Endothelial cell of umbilical vein (primary cell): ENCODE results near the gene WNT11. TPM values are rescaled to one million over a fixed set of nuclear protein-coding genes. Genes with fewer than 3 reads are reported as not detected.

Experiments used
- BruUV-seq: library from RNA; stranded (reverse); fragments of 400-500 nt; replicated peaks from 2 replicates; lab custom pipeline; 2021; lab: Mats Ljungman, UMichigan
- CTCF ChIA-PET: fragments of 300-600, 350-600 bp; sonication (Branson Sonifier 250); formaldehyde crosslinking; loops from one replicate; lab custom pipeline; 2021; ENCODE audit warnings: antibody characterized with exemption, inconsistent platforms; lab: Charles Lee
- POLR2A ChIA-PET: fragments of 300-600, 350-600 bp; sonication (Branson Sonifier 250); formaldehyde crosslinking; loops from one replicate; lab custom pipeline; 2021; ENCODE audit warnings: antibody characterized with exemption, inconsistent platforms; lab: Charles Lee
- DNase-seq: peaks from one replicate; pipeline ENCODE4 v3.0.0-alpha.2; 2011; ENCODE audit warnings: low read depth, low spot score
- FAIRE-seq: peaks from 2 replicates; lab custom pipeline; 2011; peaks lifted over from hg19 to GRCh38; lab: Jason Lieb, UNC
- H2AFZ ChIP-seq: 2 replicates; pipeline ENCODE4 v1.6.0; 2012; ENCODE audit warnings: low read depth, low read length, control low read depth, inconsistent platforms
- H3K27ac ChIP-seq: 2 replicates; pipeline ENCODE4 v1.5.1; 2011; ENCODE audit warnings: low read depth, mild to moderate bottlenecking, control low read depth, low read length, moderate library complexity; ENCODE audit not compliant: insufficient read depth
- H3K27me3 ChIP-seq, 2 experiments: 2 replicates each; pipeline versions ENCODE4 v1.6.0 to v1.6.1; 2011; ENCODE audit warnings: low read length in 2 of 2, mixed read lengths in 1 of 2; ENCODE audit not compliant: control insufficient read depth in 2 of 2, insufficient read depth in 2 of 2
- H3K36me3 ChIP-seq, 2 experiments: 2 replicates in 1 of 2; 3 replicates in 1 of 2; pipeline ENCODE4 v1.5.1; 2011; ENCODE audit warnings: low read length in 2 of 2, mild to moderate bottlenecking in 1 of 2, moderate library complexity in 1 of 2; ENCODE audit not compliant: control insufficient read depth in 2 of 2, insufficient read depth in 2 of 2; ENCODE audit errors: extremely low read depth in 1 of 2
- H3K4me1 ChIP-seq: 3 replicates; pipeline ENCODE4 v1.5.1; 2011; ENCODE audit warnings: mild to moderate bottlenecking, low read length; ENCODE audit not compliant: control insufficient read depth, insufficient read depth; ENCODE audit errors: extremely low read depth
- H3K4me2 ChIP-seq: 2 replicates; pipeline ENCODE4 v1.6.1; 2011; ENCODE audit warnings: low read length, control low read depth, mixed read lengths; ENCODE audit not compliant: insufficient read depth
- H3K4me3 ChIP-seq, 3 experiments: fragments of 200-600 bp in 1 of 3; sonication (generic), shearing (Covaris generic) in 1 of 3; replicated peaks in 1 of 3; 2 replicates each; pipeline ENCODE4 v1.5.1; 2011 to 2016; ENCODE audit warnings: control low read depth in 3 of 3, low read length in 3 of 3, mild to moderate bottlenecking in 2 of 3, inconsistent platforms in 1 of 3, low read depth in 1 of 3, moderate library complexity in 1 of 3; ENCODE audit not compliant: insufficient read depth in 1 of 3
- H3K79me2 ChIP-seq: 2 replicates; pipeline ENCODE4 v1.6.0; 2012; ENCODE audit warnings: low read length, inconsistent platforms; ENCODE audit not compliant: control insufficient read depth, insufficient read depth
- H3K9ac ChIP-seq: replicated peaks from 2 replicates; pipeline ENCODE3; 2011; ENCODE audit warnings: low read length, control low read depth; ENCODE audit not compliant: insufficient read depth; ENCODE audit errors: extremely low read depth
- H3K9me1 ChIP-seq: replicated peaks from 3 replicates; pipeline ENCODE4 v1.6.0; 2011; ENCODE audit warnings: mild to moderate bottlenecking, low read length; ENCODE audit not compliant: control insufficient read depth, insufficient read depth; ENCODE audit errors: extremely low read depth
- H3K9me3 ChIP-seq: replicated peaks from 2 replicates; pipeline ENCODE4 v1.5.1; 2012; ENCODE audit warnings: low read length, inconsistent platforms; ENCODE audit not compliant: control insufficient read depth, insufficient read depth
- H4K20me1 ChIP-seq: replicated peaks from 2 replicates; pipeline ENCODE3; 2011; ENCODE audit warnings: mild to moderate bottlenecking, low read length; ENCODE audit not compliant: control insufficient read depth, insufficient read depth; ENCODE audit errors: extremely low read depth
- EZH2 ChIP-seq: IDR thresholded peaks from 2 replicates; pipeline ENCODE4 v1.6.1; 2012; ENCODE audit warnings: borderline replicate concordance, low read depth, mild to moderate bottlenecking, moderate library complexity, low read length, inconsistent platforms; ENCODE audit not compliant: severe bottlenecking
- FOS ChIP-seq: IDR thresholded peaks from 2 replicates; pipeline ENCODE4 v1.6.1; 2011; ENCODE audit warnings: mild to moderate bottlenecking, low read length, moderate library complexity, borderline replicate concordance; ENCODE audit not compliant: insufficient read depth
- GATA2 ChIP-seq: IDR thresholded peaks from 2 replicates; pipeline ENCODE4 v1.7.0; 2011; ENCODE audit warnings: low read depth, mild to moderate bottlenecking, moderate library complexity, mixed read lengths, low read length; ENCODE audit not compliant: insufficient read length, insufficient read depth
- JUN ChIP-seq: IDR thresholded peaks from 2 replicates; pipeline ENCODE4 v1.6.1; 2011; ENCODE audit warnings: borderline replicate concordance, low read depth; ENCODE audit not compliant: insufficient read length, insufficient read depth
- MYC ChIP-seq: IDR thresholded peaks from one replicate; pipeline ENCODE4 v1.6.1; 2011; ENCODE audit warnings: mild to moderate bottlenecking, low read depth, low read length
- POLR2A ChIP-seq: IDR thresholded peaks from 2 replicates; pipeline ENCODE4 v1.6.1; 2012; ENCODE audit warnings: low read depth, mild to moderate bottlenecking, control low read depth, low read length
- POLR2AphosphoS5 ChIP-seq: IDR thresholded peaks from 2 replicates; pipeline ENCODE4 v1.6.1; 2012; ENCODE audit warnings: low read depth, mild to moderate bottlenecking, control low read depth, low read length, moderate library complexity; ENCODE audit not compliant: insufficient read depth
- dilution Hi-C: fragments of 300-500 bp; cut with MboI; formaldehyde crosslinking; loops from one replicate; pipeline ENCODE4 v1.15.0; 2019; ENCODE audit warnings: low sequenced_read_pairs; ENCODE audit not compliant: extremely low pct_ligation_motif_present
- intact Hi-C: fragments of 100-400 bp; cut with micrococcal nuclease; formaldehyde crosslinking; loops from one replicate; pipeline ENCODE4 v1.10.0; 2022
- polyA plus RNA-seq, 4 experiments: library from polyadenylated mRNA; depleted of rRNA in 3 of 4; stranded (reverse) in 3 of 4; unstranded in 1 of 4; fragments of >200 nt; gene quantifications; 2 replicates each; pipeline versions ENCODE4 v1.2.1 to v1.2.3, GENCODE V29; 2011 to 2012; ENCODE audit warnings: missing spikeins in 1 of 4
- total RNA-seq: library from RNA; stranded (reverse); gene quantifications from 2 replicates; pipeline ENCODE4 v1.2.3, GENCODE V29; 2021
- TF ChIP-seq, protein P1 (sequence below), 2 donors: IDR thresholded peaks; 1 replicate in 1 of 2; 2 replicates in 1 of 2; pipeline ENCODE4 v1.5.1; 2011; ENCODE audit warnings: low read length in 2 of 2, mild to moderate bottlenecking in 2 of 2, moderate library complexity in 2 of 2, control low read depth in 1 of 2, inconsistent platforms in 1 of 2, low read depth in 1 of 2; ENCODE audit not compliant: insufficient read depth in 1 of 2; ENCODE audit errors: extremely low read depth in 1 of 2
- TF ChIP-seq, protein P2 (sequence below): IDR thresholded peaks from 2 replicates; pipeline ENCODE4 v1.6.1; 2011; ENCODE audit not compliant: insufficient read depth, insufficient read length

The WNT11 gene
- total and polyA plus RNA-seq, 2 donors (not counting 3 experiments of a cell fraction or from before 2014, with no cell fraction given): not detected

DNA sequence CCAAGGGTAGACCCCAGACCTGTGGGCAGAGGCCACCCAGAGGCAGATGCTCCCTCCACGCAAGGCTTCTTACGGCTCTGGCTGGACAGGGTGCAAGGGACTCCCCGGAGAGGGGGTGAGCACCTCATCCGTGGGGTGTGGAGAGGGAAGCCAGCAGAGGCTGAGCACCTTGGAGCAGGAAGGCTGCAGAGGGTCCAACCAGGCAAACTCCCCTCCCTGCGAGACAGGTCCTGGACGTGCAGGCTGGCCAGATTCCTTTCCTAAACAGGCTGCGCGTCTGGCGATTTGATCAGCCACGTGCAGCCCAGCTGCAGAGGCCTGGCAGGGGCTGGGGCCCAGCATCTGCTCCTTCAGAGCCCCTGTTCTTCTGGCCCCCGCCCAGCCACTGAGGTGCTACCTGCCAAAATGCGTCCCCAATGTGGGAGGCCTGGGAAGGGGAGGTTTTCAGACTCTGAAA, 49.3 kb downstream of the WNT11 start:
- no peak overlapping the region for H3K9ac ChIP-seq
- DNase-seq: no peak
- dilution Hi-C loops: no loop called here
- H4K20me1 ChIP-seq: no peaks in the 10 kb centered on the region
- no peaks in the 10 kb centered on the region for H3K9me1 ChIP-seq
- no peaks in the 10 kb centered on the region for H3K79me2 ChIP-seq
- POLR2A ChIA-PET: no interaction called here
- no peak for TF ChIP-seq POLR2AphosphoS5
- TF ChIP-seq POLR2A: no peak
- no peak for TF ChIP-seq FOS
- no peak for TF ChIP-seq GATA2
- TF ChIP-seq, protein P1, sequence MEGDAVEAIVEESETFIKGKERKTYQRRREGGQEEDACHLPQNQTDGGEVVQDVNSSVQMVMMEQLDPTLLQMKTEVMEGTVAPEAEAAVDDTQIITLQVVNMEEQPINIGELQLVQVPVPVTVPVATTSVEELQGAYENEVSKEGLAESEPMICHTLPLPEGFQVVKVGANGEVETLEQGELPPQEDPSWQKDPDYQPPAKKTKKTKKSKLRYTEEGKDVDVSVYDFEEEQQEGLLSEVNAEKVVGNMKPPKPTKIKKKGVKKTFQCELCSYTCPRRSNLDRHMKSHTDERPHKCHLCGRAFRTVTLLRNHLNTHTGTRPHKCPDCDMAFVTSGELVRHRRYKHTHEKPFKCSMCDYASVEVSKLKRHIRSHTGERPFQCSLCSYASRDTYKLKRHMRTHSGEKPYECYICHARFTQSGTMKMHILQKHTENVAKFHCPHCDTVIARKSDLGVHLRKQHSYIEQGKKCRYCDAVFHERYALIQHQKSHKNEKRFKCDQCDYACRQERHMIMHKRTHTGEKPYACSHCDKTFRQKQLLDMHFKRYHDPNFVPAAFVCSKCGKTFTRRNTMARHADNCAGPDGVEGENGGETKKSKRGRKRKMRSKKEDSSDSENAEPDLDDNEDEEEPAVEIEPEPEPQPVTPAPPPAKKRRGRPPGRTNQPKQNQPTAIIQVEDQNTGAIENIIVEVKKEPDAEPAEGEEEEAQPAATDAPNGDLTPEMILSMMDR (IDR thresholded peaks at IDR 0.05; ENCODE audit: extremely low read depth in 1 of 2, insufficient read depth in 1 of 2, low read depth in 1 of 2, low read length in 2 of 2): no peak
- TF ChIP-seq EZH2: no peak
- TF ChIP-seq, protein P2, sequence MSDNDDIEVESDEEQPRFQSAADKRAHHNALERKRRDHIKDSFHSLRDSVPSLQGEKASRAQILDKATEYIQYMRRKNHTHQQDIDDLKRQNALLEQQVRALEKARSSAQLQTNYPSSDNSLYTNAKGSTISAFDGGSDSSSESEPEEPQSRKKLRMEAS: no peak
- TF ChIP-seq JUN: no peak
- TF ChIP-seq MYC: no peak
- H2AFZ ChIP-seq: no peak overlapping the region
- no peaks in the 10 kb centered on the region for H3K9me3 ChIP-seq
- no peak overlapping the region for H3K4me3 ChIP-seq
- no peak overlapping the region for H3K4me2 ChIP-seq
- BruUV-seq: no TSS peak
- H3K27ac ChIP-seq: no peak overlapping the region
- CTCF ChIA-PET: interaction anchor here (3.2 kb wide), 1 partner anchor 260 kb away, joined by 13 read pairs; no protein-coding TSS in a partner anchor
- intact Hi-C loops: no loop called here
- no peaks in the 10 kb centered on the region for H3K36me3 ChIP-seq
- H3K4me1 ChIP-seq: no peaks in the 10 kb centered on the region
- H3K27me3 ChIP-seq: no peaks in the 10 kb centered on the region
- FAIRE-seq: no peak
